Measurements from ENCODE around the gene CUL5. TPM values are rescaled to one million over a fixed set of nuclear protein-coding genes. Genes with fewer than 3 reads are reported as not detected.
A peak's percentile ranks its signal among the peaks of the same experiment; 100 is the strongest.
"Not testable (repeated sequence)": the region's sequence is repeated elsewhere in the genome, so short reads cannot be mapped to it uniquely, and the experiment has no call there.

The CUL5 gene
- total and polyA plus RNA-seq, 7 experiments from 2014 or later: 32.3 to 59.7 (median 39.2) TPM

DNA sequence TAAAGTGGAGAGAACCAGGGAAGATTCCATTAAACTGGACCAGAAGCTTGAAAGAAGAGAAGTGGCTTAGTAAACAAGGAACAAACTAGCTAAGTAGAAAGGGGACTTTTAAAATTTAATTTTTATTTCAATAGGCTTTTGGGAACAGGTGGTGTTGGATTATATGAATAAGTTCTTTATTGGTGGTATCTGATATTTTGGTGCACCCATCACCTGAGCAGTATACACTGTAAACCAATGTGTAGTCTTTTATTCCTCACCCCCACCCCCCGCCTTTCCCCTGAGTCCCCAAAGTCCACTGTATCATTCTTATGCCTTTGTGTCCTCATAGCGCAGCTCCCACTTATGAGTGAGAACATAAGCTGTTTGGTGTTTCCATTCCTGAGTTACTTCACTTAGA lies 120.1 kb downstream of the CUL5 start:
- intact Hi-C loops (cut with micrococcal nuclease): loop anchor here in 1 of 2 donors (10.0 kb wide), 2 partner anchors 366 to 564 kb away; partner anchors contain the start of genes ALKBH8 and POGLUT3
- peak overlapping the region in 3 of 9 donors; percentile 11 to 72 (median 71) for H3K27ac Mint-ChIP-seq
- ATAC-seq (no peak), DNase-seq (no peak)
- Histone ChIP-seq H3K9me3 (ENCODE audit: control insufficient read depth in 2 of 3, low read length in 3 of 3) (no peaks in the 10 kb centered on the region), H3K4me3 (ENCODE audit: low read length) (no peak overlapping the region), H3K36me3 (ENCODE audit: control insufficient read depth in 2 of 3, insufficient read depth in 3 of 3, low read length in 3 of 3) (peaks cover 0 to 7% (median 0%) of the 10 kb centered on the region in 3 experiments), H3K4me1 (ENCODE audit: control insufficient read depth in 2 of 2, insufficient read depth in 2 of 2, low read length in 2 of 2) (peaks cover 4 to 7% of the 10 kb centered on the region in 2 donors), H3K27ac (ENCODE audit: low read depth, low read length) (no peak overlapping the region), H3K27me3 (ENCODE audit: control insufficient read depth in 2 of 2, insufficient read depth in 2 of 2, low read length in 2 of 2) (no peaks in the 10 kb centered on the region)
- H3K4me3 Mint-ChIP-seq: no peak overlapping the region
- H3K36me3 Mint-ChIP-seq: peaks cover 0 to 20% (median 13%) of the 10 kb centered on the region in 5 donors
- peaks cover 19 to 42% (median 27%) of the 10 kb centered on the region in 7 donors for H3K4me1 Mint-ChIP-seq
- H3K27me3 Mint-ChIP-seq: no peaks in the 10 kb centered on the region
- POLR2A ChIA-PET: no interaction called here
- peaks cover 0 to 6% (median 0%) of the 10 kb centered on the region in 11 donors for H3K9me3 Mint-ChIP-seq
- CTCF ChIA-PET: no interaction called here

DNA sequence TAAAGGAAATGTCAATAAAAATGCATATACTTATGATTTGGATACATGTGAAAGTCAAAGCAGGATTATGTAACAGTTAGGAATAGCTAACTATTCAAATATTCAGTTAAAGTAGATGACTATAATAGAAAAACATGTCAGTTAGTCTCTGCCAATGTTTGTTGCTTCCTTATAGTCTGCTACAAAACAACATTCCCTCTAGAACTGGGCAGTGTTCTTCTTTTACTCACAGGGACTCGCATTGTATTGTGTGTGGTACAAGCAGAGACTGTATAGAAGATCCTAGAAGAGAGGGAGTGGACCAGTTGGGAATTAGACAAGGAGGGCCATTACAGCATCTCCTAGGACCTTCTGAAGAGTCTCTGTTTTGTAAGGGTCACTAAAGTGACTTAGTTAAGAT lies 123.3 kb downstream of the CUL5 start:
- intact Hi-C loops (cut with micrococcal nuclease): no loop called here
- H3K9me3 Mint-ChIP-seq: peaks cover 0 to 3% (median 0%) of the 10 kb centered on the region in 11 donors
- ChIA-PET POLR2A (interaction anchor here (0.6 kb wide), 1 partner anchor 75 kb away, joined by 3 read pairs; no protein-coding TSS in a partner anchor), CTCF (no interaction called here)
- ATAC-seq: no peak
- peaks cover 0 to 7% (median 0%) of the 10 kb centered on the region in 3 experiments for H3K36me3 ChIP-seq (ENCODE audit: control insufficient read depth in 2 of 3, insufficient read depth in 3 of 3, low read length in 3 of 3)
- H3K4me1 Mint-ChIP-seq: peaks cover 0 to 33% (median 9%) of the 10 kb centered on the region in 7 donors
- H3K36me3 Mint-ChIP-seq: peaks cover 0 to 12% (median 8%) of the 10 kb centered on the region in 5 donors
- DNase-seq: no peak
- no peak overlapping the region for H3K4me3 ChIP-seq (ENCODE audit: low read length)
- H3K27me3 Mint-ChIP-seq: no peaks in the 10 kb centered on the region
- H3K4me3 Mint-ChIP-seq: no peak overlapping the region
- no peaks in the 10 kb centered on the region for H3K9me3 ChIP-seq (ENCODE audit: control insufficient read depth in 2 of 3, low read length in 3 of 3)
- H3K27ac ChIP-seq (ENCODE audit: low read depth, low read length): no peak overlapping the region
- H3K4me1 ChIP-seq (ENCODE audit: control insufficient read depth in 2 of 2, insufficient read depth in 2 of 2, low read length in 2 of 2): no peaks in the 10 kb centered on the region
- H3K27me3 ChIP-seq (ENCODE audit: control insufficient read depth in 2 of 2, insufficient read depth in 2 of 2, low read length in 2 of 2): no peaks in the 10 kb centered on the region
- H3K27ac Mint-ChIP-seq: peak overlapping the region in 7 of 9 donors; percentile 10 to 79 (median 62)

DNA sequence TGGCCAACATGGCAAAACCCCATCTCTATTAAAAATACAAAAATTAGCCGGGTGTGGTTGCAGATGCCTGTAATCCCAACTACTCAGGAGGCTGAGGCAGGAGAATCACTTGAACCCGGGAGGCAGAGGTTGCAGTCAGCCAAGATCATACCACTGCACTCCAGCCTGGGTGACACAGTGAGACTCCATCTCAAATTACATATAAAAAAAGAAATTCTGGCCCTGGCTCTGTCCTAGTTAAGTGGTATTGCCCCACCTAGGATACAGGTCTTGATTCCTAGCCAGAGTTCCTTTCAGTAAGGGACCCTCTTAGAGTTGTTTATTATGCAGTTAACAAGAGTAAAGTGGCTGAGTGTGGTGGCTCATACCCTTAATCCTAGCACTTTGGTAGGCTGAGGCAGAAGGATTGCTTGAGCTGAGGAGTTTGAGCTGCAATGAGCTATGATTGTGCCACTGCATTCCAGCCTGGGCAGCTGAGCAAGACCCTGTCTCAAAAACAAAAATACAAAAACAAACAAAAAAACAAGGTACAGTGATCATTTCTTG lies 124.4 kb downstream of the CUL5 start:
- H3K27ac ChIP-seq (ENCODE audit: low read depth, low read length); ATAC-seq; H3K4me1 ChIP-seq (ENCODE audit: control insufficient read depth in 2 of 2, insufficient read depth in 2 of 2, low read length in 2 of 2); H3K4me3 ChIP-seq (ENCODE audit: low read length); H3K27me3 Mint-ChIP-seq; H3K27me3 ChIP-seq (ENCODE audit: control insufficient read depth in 2 of 2, insufficient read depth in 2 of 2, low read length in 2 of 2); H3K9me3 ChIP-seq (ENCODE audit: control insufficient read depth in 2 of 3, low read length in 3 of 3); H3K9me3 Mint-ChIP-seq; H3K36me3 ChIP-seq (ENCODE audit: control insufficient read depth in 2 of 3, insufficient read depth in 3 of 3, low read length in 3 of 3); DNase-seq; H3K4me3 Mint-ChIP-seq; intact Hi-C loops (cut with micrococcal nuclease); CTCF ChIA-PET; POLR2A ChIA-PET: not testable (repeated sequence)
- Mint-ChIP-seq H3K36me3 (peaks cover 0 to 13% (median 11%) of the 10 kb centered on the region in 5 donors), H3K4me1 (peaks cover 0 to 33% (median 9%) of the 10 kb centered on the region in 7 donors), H3K27ac (peak overlapping the region in 3 of 9 donors; percentile 46 to 73 (median 70))

GRCh38 chr11:108135845-108136544 lies 127.3 kb downstream of the CUL5 start:
- intact Hi-C loops (cut with micrococcal nuclease): loop anchor here (1.0 to 5.0 kb wide), 4 partner anchors 15 to 512 kb away; partner anchors contain the start of genes ACAT1 (in 1 of the 2), ATM (in 1 of the 2) and NPAT (in 1 of the 2)
- peak overlapping the region in 6 of 9 donors; percentile 16 to 72 (median 43) for H3K27ac Mint-ChIP-seq
- CTCF ChIA-PET: no interaction called here
- H3K36me3 Mint-ChIP-seq: peaks cover 5 to 27% (median 18%) of the 10 kb centered on the region in 5 donors
- POLR2A ChIA-PET: interaction anchor here (0.6 kb wide), 1 partner anchor 27 kb away, joined by 4 read pairs; no protein-coding TSS in a partner anchor
- DNase-seq (peak in 6 of 9 donors; percentile 11 to 38 (median 29)), ATAC-seq (peak; percentile 54)
- Histone ChIP-seq H3K36me3 (ENCODE audit: control insufficient read depth in 2 of 3, insufficient read depth in 3 of 3, low read length in 3 of 3) (peaks cover 0 to 20% (median 0%) of the 10 kb centered on the region in 3 experiments), H3K9me3 (ENCODE audit: control insufficient read depth in 2 of 3, low read length in 3 of 3) (no peaks in the 10 kb centered on the region), H3K4me3 (ENCODE audit: low read length) (no peak overlapping the region), H3K4me1 (ENCODE audit: control insufficient read depth in 2 of 2, insufficient read depth in 2 of 2, low read length in 2 of 2) (no peaks in the 10 kb centered on the region), H3K27ac (ENCODE audit: low read depth, low read length) (no peak overlapping the region), H3K27me3 (ENCODE audit: control insufficient read depth in 2 of 2, insufficient read depth in 2 of 2, low read length in 2 of 2) (no peaks in the 10 kb centered on the region)
- H3K4me1 Mint-ChIP-seq: peaks cover 0 to 20% (median 11%) of the 10 kb centered on the region in 7 donors
- H3K9me3 Mint-ChIP-seq: no peaks in the 10 kb centered on the region
- no peak overlapping the region for H3K4me3 Mint-ChIP-seq
- H3K27me3 Mint-ChIP-seq: no peaks in the 10 kb centered on the region

DNA sequence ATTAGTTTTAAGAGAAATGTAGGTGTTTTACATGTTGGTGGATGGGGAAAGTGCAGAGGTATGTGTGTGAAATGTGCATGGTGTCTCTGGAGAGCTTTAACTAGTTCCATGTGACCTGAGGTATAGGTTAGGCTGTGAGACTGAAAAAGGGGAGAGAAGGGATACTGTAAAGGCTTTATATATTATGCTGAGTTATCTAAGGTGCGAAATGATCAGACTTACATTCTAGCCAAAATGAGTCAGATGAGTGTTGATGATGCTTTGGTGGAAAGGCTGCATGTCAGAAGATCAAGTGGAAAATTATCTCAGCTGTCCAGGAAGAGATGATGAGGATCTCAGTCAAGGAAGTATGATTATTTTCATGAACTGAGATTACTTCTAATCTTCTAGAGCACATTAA lies 128.5 kb downstream of the CUL5 start:
- peaks cover 5 to 31% (median 20%) of the 10 kb centered on the region in 5 donors for H3K36me3 Mint-ChIP-seq
- Histone ChIP-seq H3K9me3 (ENCODE audit: control insufficient read depth in 2 of 3, low read length in 3 of 3) (no peaks in the 10 kb centered on the region), H3K27me3 (ENCODE audit: control insufficient read depth in 2 of 2, insufficient read depth in 2 of 2, low read length in 2 of 2) (no peaks in the 10 kb centered on the region), H3K27ac (ENCODE audit: low read depth, low read length) (no peak overlapping the region), H3K36me3 (ENCODE audit: control insufficient read depth in 2 of 3, insufficient read depth in 3 of 3, low read length in 3 of 3) (peaks cover 0 to 24% (median 0%) of the 10 kb centered on the region in 3 experiments), H3K4me1 (ENCODE audit: control insufficient read depth in 2 of 2, insufficient read depth in 2 of 2, low read length in 2 of 2) (no peaks in the 10 kb centered on the region), H3K4me3 (ENCODE audit: low read length) (no peak overlapping the region)
- intact Hi-C loops (cut with micrococcal nuclease): loop anchor here in 1 of 2 donors (5.0 kb wide), 1 partner anchor 85 kb away; the partner anchor contains the start of genes ATM and NPAT
- ATAC-seq (no peak), DNase-seq (no peak)
- H3K4me1 Mint-ChIP-seq: peaks cover 0 to 20% (median 11%) of the 10 kb centered on the region in 7 donors
- H3K9me3 Mint-ChIP-seq: no peaks in the 10 kb centered on the region
- no peaks in the 10 kb centered on the region for H3K27me3 Mint-ChIP-seq
- H3K4me3 Mint-ChIP-seq: no peak overlapping the region
- H3K27ac Mint-ChIP-seq: peak overlapping the region; percentile 7 to 75 (median 38)
- CTCF ChIA-PET: no interaction called here
- POLR2A ChIA-PET: no interaction called here

GRCh38 chr11:108142304-108142703 lies 133.6 kb downstream of the CUL5 start:
- no peaks in the 10 kb centered on the region for H3K9me3 ChIP-seq (ENCODE audit: control insufficient read depth in 2 of 3, low read length in 3 of 3)
- no peaks in the 10 kb centered on the region for H3K4me1 ChIP-seq (ENCODE audit: control insufficient read depth in 2 of 2, insufficient read depth in 2 of 2, low read length in 2 of 2)
- H3K27me3 ChIP-seq (ENCODE audit: control insufficient read depth in 2 of 2, insufficient read depth in 2 of 2, low read length in 2 of 2): no peaks in the 10 kb centered on the region
- H3K4me3 ChIP-seq (ENCODE audit: low read length): no peak overlapping the region
- peaks cover 10 to 59% (median 46%) of the 10 kb centered on the region in 5 donors for H3K36me3 Mint-ChIP-seq
- intact Hi-C loops (cut with micrococcal nuclease): no loop called here
- H3K4me1 Mint-ChIP-seq: peaks cover 2 to 24% (median 17%) of the 10 kb centered on the region in 7 donors
- peaks cover 0 to 64% (median 5%) of the 10 kb centered on the region in 3 experiments for H3K36me3 ChIP-seq (ENCODE audit: control insufficient read depth in 2 of 3, insufficient read depth in 3 of 3, low read length in 3 of 3)
- no peaks in the 10 kb centered on the region for H3K27me3 Mint-ChIP-seq
- ChIA-PET POLR2A (interaction anchor here (1.2 kb wide), 1 partner anchor 22 kb away, joined by 5 read pairs; no protein-coding TSS in a partner anchor), CTCF (no interaction called here)
- DNase-seq: no peak
- H3K27ac ChIP-seq (ENCODE audit: low read depth, low read length): no peak overlapping the region
- H3K27ac Mint-ChIP-seq: peak overlapping the region in 4 of 9 donors; percentile 20 to 56 (median 53)
- H3K4me3 Mint-ChIP-seq: no peak overlapping the region
- no peak for ATAC-seq
- no peaks in the 10 kb centered on the region for H3K9me3 Mint-ChIP-seq

Measured in naive thymus-derived CD4-positive, alpha-beta T cell (primary cell).